SK-N-MC (cell line): ENCODE data around the gene RUFY4.

ENCODE experiments used
- EZH2 ChIP-seq: fragments of 200-600 bp; sonication (generic); IDR thresholded peaks from one replicate; pipeline ENCODE4 v1.6.1; 2017; ENCODE audit warnings: antibody characterized with exemption
- FOXP2 ChIP-seq: optimal IDR thresholded peaks from 2 replicates; pipeline ENCODE3; 2011; ENCODE audit warnings: mild to moderate bottlenecking, moderate library complexity; ENCODE audit not compliant: insufficient read depth; ENCODE audit errors: extremely low read length, control extremely low read depth
- POLR2AphosphoS5 ChIP-seq: IDR thresholded peaks from 2 replicates; pipeline ENCODE4 v1.6.1; 2012; ENCODE audit warnings: mild to moderate bottlenecking, low read depth, low read length, borderline replicate concordance

DNA sequence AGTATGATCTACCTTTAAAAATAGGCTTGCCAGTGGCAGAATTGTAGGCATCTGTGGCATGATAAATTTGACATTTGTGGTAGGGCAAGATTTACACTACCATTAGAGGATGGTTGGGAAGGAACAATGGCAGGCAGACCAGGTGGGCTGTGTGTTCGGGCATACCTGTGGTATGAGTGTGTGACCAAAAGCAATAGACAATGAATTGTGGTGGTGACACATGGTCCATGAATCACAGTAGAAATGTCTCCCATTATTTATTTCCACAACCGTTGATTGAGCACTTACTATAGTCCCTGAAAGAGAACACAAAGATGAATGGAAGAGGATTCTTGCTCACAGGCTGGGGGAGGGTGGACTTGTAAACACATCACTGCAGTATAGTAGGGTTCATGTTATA is 29.9 kb upstream of the RUFY4 start:
- TF ChIP-seq POLR2AphosphoS5: no peak
- no peak for TF ChIP-seq EZH2
- no peak for TF ChIP-seq FOXP2
